Measurements from ENCODE around the gene TTLL10. TPM values are rescaled to one million over a fixed set of nuclear protein-coding genes. Genes with fewer than 3 reads are reported as not detected.
"Not testable (repeated sequence)": the region's sequence is repeated elsewhere in the genome, so short reads cannot be mapped to it uniquely, and the experiment has no call there.

TTLL10 gene
- total RNA-seq, 1 donor from 2014 or later = not detected

DNA sequence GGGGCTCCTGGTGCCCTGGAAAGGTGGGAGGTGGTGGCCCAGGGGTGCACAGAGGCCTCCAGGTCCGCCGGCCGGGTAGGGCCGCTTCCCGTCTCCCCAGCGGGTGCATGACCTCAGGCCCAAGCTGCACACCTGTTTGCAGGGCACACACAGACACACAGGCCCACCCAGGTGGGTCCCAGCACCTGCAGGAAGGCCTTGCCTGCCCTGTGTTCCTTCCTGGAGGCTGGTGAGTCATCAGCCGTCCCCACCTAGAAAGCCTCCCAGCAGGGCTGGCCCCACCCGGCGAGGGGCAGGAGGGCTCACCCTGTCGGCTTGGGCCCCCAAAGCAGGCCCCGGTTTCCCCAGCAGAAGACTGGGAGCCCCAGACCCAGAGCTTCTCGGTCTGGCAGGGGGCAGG, 23.6 kb upstream of the TTLL10 start:
- no peaks in the 10 kb centered on the region for H3K79me2 ChIP-seq (ENCODE audit: insufficient read depth, low read length)
- H3K9me3 ChIP-seq (ENCODE audit: insufficient read depth, low read depth, low read length) = no peaks in the 10 kb centered on the region
- no peaks in the 10 kb centered on the region for H3K4me1 Mint-ChIP-seq (ENCODE audit: low read depth, unreplicated experiment)
- H3K27ac ChIP-seq (ENCODE audit: low read depth, low read length) = no peak overlapping the region
- no peak overlapping the region for H2AFZ ChIP-seq (ENCODE audit: low read depth, low read length)
- peaks cover 18% of the 10 kb centered on the region for H3K9me3 Mint-ChIP-seq (ENCODE audit: unreplicated experiment)
- H3K36me3 Mint-ChIP-seq (ENCODE audit: low read depth, unreplicated experiment) = peaks cover 6% of the 10 kb centered on the region
- no peak overlapping the region for H3K4me2 ChIP-seq (ENCODE audit: low read length)
- no peak overlapping the region for H3K4me3 ChIP-seq (ENCODE audit: insufficient read depth, low read depth, low read length)
- H3K27ac Mint-ChIP-seq (ENCODE audit: unreplicated experiment) = no peak overlapping the region
- no peak overlapping the region for H3K4me3 Mint-ChIP-seq (ENCODE audit: unreplicated experiment)
- H3K4me1 ChIP-seq (ENCODE audit: insufficient read depth, low read length) = no peaks in the 10 kb centered on the region
- peaks cover 33% of the 10 kb centered on the region for H3K27me3 Mint-ChIP-seq (ENCODE audit: low read depth, unreplicated experiment)
- H3K27me3 ChIP-seq (ENCODE audit: insufficient read depth, low read length) = no peaks in the 10 kb centered on the region
- no peak for DNase-seq (ENCODE audit: low read depth)
- FAIRE-seq = no peak
- H4K20me1 ChIP-seq (ENCODE audit: insufficient read depth, low read length) = no peaks in the 10 kb centered on the region
- TF ChIP-seq EZH2 (IDR thresholded peaks at IDR 0.05; ENCODE audit: insufficient read depth, low read length) = no peak
- TF ChIP-seq, protein P1, sequence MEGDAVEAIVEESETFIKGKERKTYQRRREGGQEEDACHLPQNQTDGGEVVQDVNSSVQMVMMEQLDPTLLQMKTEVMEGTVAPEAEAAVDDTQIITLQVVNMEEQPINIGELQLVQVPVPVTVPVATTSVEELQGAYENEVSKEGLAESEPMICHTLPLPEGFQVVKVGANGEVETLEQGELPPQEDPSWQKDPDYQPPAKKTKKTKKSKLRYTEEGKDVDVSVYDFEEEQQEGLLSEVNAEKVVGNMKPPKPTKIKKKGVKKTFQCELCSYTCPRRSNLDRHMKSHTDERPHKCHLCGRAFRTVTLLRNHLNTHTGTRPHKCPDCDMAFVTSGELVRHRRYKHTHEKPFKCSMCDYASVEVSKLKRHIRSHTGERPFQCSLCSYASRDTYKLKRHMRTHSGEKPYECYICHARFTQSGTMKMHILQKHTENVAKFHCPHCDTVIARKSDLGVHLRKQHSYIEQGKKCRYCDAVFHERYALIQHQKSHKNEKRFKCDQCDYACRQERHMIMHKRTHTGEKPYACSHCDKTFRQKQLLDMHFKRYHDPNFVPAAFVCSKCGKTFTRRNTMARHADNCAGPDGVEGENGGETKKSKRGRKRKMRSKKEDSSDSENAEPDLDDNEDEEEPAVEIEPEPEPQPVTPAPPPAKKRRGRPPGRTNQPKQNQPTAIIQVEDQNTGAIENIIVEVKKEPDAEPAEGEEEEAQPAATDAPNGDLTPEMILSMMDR (IDR thresholded peaks at IDR 0.05; ENCODE audit: insufficient read depth, low read depth, low read length) = no peak
- no peaks in the 10 kb centered on the region for H3K36me3 ChIP-seq (ENCODE audit: insufficient read depth, low read length)
- no peak overlapping the region for H3K9ac ChIP-seq (ENCODE audit: low read length)

DNA sequence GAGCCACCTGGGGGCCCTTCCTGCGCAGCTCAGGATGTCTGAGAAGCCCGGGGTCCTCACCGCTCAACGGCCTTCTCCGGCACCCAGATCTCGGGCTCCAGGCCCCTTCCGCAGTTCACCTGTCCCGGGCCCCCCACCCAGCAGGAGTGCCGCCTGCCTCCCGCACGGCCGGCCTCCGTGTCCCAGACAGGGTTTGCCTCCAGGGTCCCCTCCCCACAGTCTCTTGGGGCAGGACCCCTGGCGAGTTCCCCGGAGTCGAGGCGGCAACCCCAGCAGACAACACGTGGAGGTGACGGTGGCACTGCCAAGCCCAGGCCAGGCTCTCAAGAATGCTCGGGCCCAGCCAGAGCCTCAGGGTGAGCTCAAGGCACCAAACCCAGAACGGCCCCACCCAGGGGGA, 22.4 kb upstream of the TTLL10 start:
- H3K27ac Mint-ChIP-seq (ENCODE audit: unreplicated experiment) = no peak overlapping the region
- H3K36me3 Mint-ChIP-seq (ENCODE audit: low read depth, unreplicated experiment) = peaks cover 6% of the 10 kb centered on the region
- H3K9me3 Mint-ChIP-seq (ENCODE audit: unreplicated experiment) = peaks cover 21% of the 10 kb centered on the region
- no peaks in the 10 kb centered on the region for H3K36me3 ChIP-seq (ENCODE audit: insufficient read depth, low read length)
- H3K9me3 ChIP-seq (ENCODE audit: insufficient read depth, low read depth, low read length) = no peaks in the 10 kb centered on the region
- no peak overlapping the region for H3K27ac ChIP-seq (ENCODE audit: low read depth, low read length)
- no peaks in the 10 kb centered on the region for H3K79me2 ChIP-seq (ENCODE audit: insufficient read depth, low read length)
- no peak overlapping the region for H3K4me3 Mint-ChIP-seq (ENCODE audit: unreplicated experiment)
- H4K20me1 ChIP-seq (ENCODE audit: insufficient read depth, low read length) = no peaks in the 10 kb centered on the region
- H3K4me1 Mint-ChIP-seq (ENCODE audit: low read depth, unreplicated experiment) = no peaks in the 10 kb centered on the region
- no peak overlapping the region for H3K9ac ChIP-seq (ENCODE audit: low read length)
- H3K4me1 ChIP-seq (ENCODE audit: insufficient read depth, low read length) = no peaks in the 10 kb centered on the region
- no peak for FAIRE-seq
- H2AFZ ChIP-seq (ENCODE audit: low read depth, low read length) = no peak overlapping the region
- no peak for DNase-seq (ENCODE audit: low read depth)
- no peak for TF ChIP-seq EZH2 (IDR thresholded peaks at IDR 0.05; ENCODE audit: insufficient read depth, low read length)
- TF ChIP-seq, protein P1 (IDR thresholded peaks at IDR 0.05; ENCODE audit: insufficient read depth, low read depth, low read length) = no peak
- H3K4me2 ChIP-seq (ENCODE audit: low read length) = no peak overlapping the region
- peaks cover 39% of the 10 kb centered on the region for H3K27me3 Mint-ChIP-seq (ENCODE audit: low read depth, unreplicated experiment)
- no peaks in the 10 kb centered on the region for H3K27me3 ChIP-seq (ENCODE audit: insufficient read depth, low read length)
- no peak overlapping the region for H3K4me3 ChIP-seq (ENCODE audit: insufficient read depth, low read depth, low read length)

DNA sequence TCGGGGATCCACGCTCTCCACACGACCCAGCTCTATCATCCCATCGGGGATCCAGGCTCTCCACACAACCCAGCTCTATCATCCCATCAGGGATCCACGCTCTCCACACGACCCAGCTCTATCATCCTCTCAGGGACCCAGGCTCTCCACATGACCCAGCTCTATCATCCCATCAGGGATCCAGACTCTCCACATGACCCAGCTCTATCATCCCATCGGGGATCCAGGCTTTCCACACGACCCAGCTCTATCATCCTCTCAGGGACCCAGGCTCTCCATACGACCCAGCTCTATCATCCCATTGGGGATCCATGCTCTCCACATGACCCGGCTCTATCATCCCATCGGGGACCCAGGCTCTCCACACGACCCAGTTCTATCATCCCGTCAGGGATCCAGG, 21.2 kb upstream of the TTLL10 start:
- not testable (repeated sequence) for H3K36me3 Mint-ChIP-seq (ENCODE audit: low read depth, unreplicated experiment); H3K9me3 ChIP-seq (ENCODE audit: insufficient read depth, low read depth, low read length); H3K4me1 Mint-ChIP-seq (ENCODE audit: low read depth, unreplicated experiment); H3K4me3 ChIP-seq (ENCODE audit: insufficient read depth, low read depth, low read length); H3K27me3 ChIP-seq (ENCODE audit: insufficient read depth, low read length); H3K27ac ChIP-seq (ENCODE audit: low read depth, low read length); H3K36me3 ChIP-seq (ENCODE audit: insufficient read depth, low read length); DNase-seq (ENCODE audit: low read depth); H3K9ac ChIP-seq (ENCODE audit: low read length); H4K20me1 ChIP-seq (ENCODE audit: insufficient read depth, low read length); H3K79me2 ChIP-seq (ENCODE audit: insufficient read depth, low read length); H3K4me3 Mint-ChIP-seq (ENCODE audit: unreplicated experiment); FAIRE-seq; H3K4me1 ChIP-seq (ENCODE audit: insufficient read depth, low read length); H2AFZ ChIP-seq (ENCODE audit: low read depth, low read length); H3K4me2 ChIP-seq (ENCODE audit: low read length)
- peaks cover 21% of the 10 kb centered on the region for H3K9me3 Mint-ChIP-seq (ENCODE audit: unreplicated experiment)
- peaks cover 37% of the 10 kb centered on the region for H3K27me3 Mint-ChIP-seq (ENCODE audit: low read depth, unreplicated experiment)
- H3K27ac Mint-ChIP-seq (ENCODE audit: unreplicated experiment) = peak overlapping the region; percentile 62

DNA sequence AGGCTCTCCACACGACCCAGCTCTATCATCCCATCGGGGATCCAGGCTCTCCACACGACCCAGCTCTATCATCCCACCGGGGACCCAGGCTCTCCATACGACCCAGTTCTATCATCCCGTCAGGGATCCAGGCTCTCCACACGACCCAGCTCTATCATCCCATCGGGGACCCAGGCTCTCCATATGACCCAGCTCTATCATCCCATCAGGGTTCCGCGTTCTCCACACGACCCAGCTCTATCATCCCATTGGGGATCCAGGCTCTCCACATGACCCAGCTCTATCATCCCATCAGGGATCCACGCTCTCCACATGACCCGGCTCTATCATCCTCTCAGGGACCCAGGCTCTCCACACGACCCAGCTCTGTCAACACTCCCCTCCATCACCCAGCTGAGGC, 20.5 kb upstream of the TTLL10 start:
- H3K9ac ChIP-seq (ENCODE audit: low read length); H3K27me3 ChIP-seq (ENCODE audit: insufficient read depth, low read length); H3K27ac ChIP-seq (ENCODE audit: low read depth, low read length); DNase-seq (ENCODE audit: low read depth); H3K27ac Mint-ChIP-seq (ENCODE audit: unreplicated experiment); H3K4me1 Mint-ChIP-seq (ENCODE audit: low read depth, unreplicated experiment); FAIRE-seq; H3K4me2 ChIP-seq (ENCODE audit: low read length); H3K9me3 ChIP-seq (ENCODE audit: insufficient read depth, low read depth, low read length); H3K4me1 ChIP-seq (ENCODE audit: insufficient read depth, low read length); H2AFZ ChIP-seq (ENCODE audit: low read depth, low read length); H3K4me3 Mint-ChIP-seq (ENCODE audit: unreplicated experiment); H3K4me3 ChIP-seq (ENCODE audit: insufficient read depth, low read depth, low read length); H4K20me1 ChIP-seq (ENCODE audit: insufficient read depth, low read length); H3K36me3 Mint-ChIP-seq (ENCODE audit: low read depth, unreplicated experiment); H3K36me3 ChIP-seq (ENCODE audit: insufficient read depth, low read length); H3K79me2 ChIP-seq (ENCODE audit: insufficient read depth, low read length): not testable (repeated sequence)
- Mint-ChIP-seq H3K27me3 (ENCODE audit: low read depth, unreplicated experiment) (peaks cover 32% of the 10 kb centered on the region), H3K9me3 (ENCODE audit: unreplicated experiment) (peaks cover 21% of the 10 kb centered on the region)

All from astrocyte (in vitro differentiated cells and primary cell).